Stomach smooth muscle (tissue), 2 donors: Measurements from ENCODE around the gene NMNAT3.

Experiments
- H3K27ac ChIP-seq: one replicate; pipeline ENCODE4 v1.7.0; 2013; ENCODE audit warnings: mild to moderate bottlenecking, low read length, inconsistent platforms
- H3K27me3 ChIP-seq, 2 donors: one replicate each; pipeline ENCODE4 v1.7.0; 2013; ENCODE audit warnings: low read length in 2 of 2; ENCODE audit not compliant: insufficient read depth in 2 of 2, control insufficient read depth in 1 of 2
- H3K36me3 ChIP-seq, 2 donors: one replicate each; pipeline ENCODE4 v1.7.0; 2013; ENCODE audit warnings: low read length in 2 of 2; ENCODE audit not compliant: control insufficient read depth in 2 of 2, insufficient read depth in 2 of 2
- H3K4me1 ChIP-seq: one replicate; pipeline ENCODE4 v1.7.0; 2013; ENCODE audit warnings: low read length; ENCODE audit not compliant: control insufficient read depth, insufficient read depth
- H3K4me3 ChIP-seq, 2 donors: one replicate each; pipeline ENCODE4 v1.7.0; 2013; ENCODE audit warnings: low read length in 2 of 2
- H3K9ac ChIP-seq, 2 donors: one replicate each; pipeline ENCODE4 v1.7.0; 2013; ENCODE audit warnings: low read length in 2 of 2, mild to moderate bottlenecking in 1 of 2
- H3K9me3 ChIP-seq, 2 donors: one replicate each; pipeline ENCODE4 v1.7.0; 2013; ENCODE audit warnings: low read length in 2 of 2; ENCODE audit not compliant: control insufficient read depth in 2 of 2
- donor health status: healthy.
- donor health status: Pancreatic carcinoma.

Gene NMNAT3

GRCh38 chr3:139675327-139675726 lies 2.4 kb downstream of the NMNAT3 start:
- Histone ChIP-seq H3K4me1 (peaks cover 19% of the 10 kb centered on the region), H3K27me3 (no peaks in the 10 kb centered on the region), H3K9ac (no peak overlapping the region), H3K4me3 (no peak overlapping the region), H3K27ac (no peak overlapping the region), H3K9me3 (no peaks in the 10 kb centered on the region), H3K36me3 (peaks cover 0 to 5% of the 10 kb centered on the region in 2 donors)

DNA sequence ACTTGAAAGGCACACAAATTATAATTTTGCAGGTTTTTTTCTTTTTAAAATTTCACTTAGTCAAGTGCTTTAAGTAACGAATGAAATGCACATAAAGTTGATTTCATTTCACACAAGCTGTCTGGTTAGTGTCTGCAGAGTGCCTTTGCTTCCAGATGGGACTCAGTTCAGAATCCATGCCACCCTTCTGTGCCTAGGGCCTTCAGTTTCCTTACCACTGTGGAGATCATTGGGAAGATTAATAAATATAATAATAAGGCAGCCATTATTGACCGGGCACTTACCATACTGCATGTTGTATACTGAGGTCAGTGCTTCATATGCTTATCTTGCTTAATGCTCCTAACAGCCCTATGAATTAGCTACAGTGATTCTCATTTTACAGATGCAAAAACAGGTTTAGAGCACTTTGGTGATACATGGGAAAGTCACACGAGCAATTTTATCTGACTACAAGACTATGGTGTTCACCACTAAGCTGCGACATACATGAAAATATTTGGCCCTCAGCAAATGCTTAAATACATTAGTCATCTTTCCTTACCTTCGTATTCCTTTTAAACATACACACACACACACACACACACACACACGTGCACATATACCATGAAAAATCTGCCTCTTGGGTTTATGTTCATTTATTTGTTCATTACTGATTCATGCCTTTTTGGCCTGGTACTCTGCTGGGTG lies 3.1 kb downstream of the NMNAT3 start:
- Histone ChIP-seq H3K27ac (no peak overlapping the region), H3K27me3 (no peaks in the 10 kb centered on the region), H3K4me1 (peaks cover 19% of the 10 kb centered on the region), H3K36me3 (peaks cover 0 to 5% of the 10 kb centered on the region in 2 donors), H3K4me3 (no peak overlapping the region), H3K9ac (no peak overlapping the region), H3K9me3 (no peaks in the 10 kb centered on the region)

GRCh38 chr3:139672884-139673283 lies 4.9 kb downstream of the NMNAT3 start:
- Histone ChIP-seq H3K27ac (no peak overlapping the region), H3K36me3 (peaks cover 0 to 5% of the 10 kb centered on the region in 2 donors), H3K4me3 (no peak overlapping the region), H3K4me1 (peaks cover 16% of the 10 kb centered on the region), H3K9ac (no peak overlapping the region), H3K9me3 (no peaks in the 10 kb centered on the region), H3K27me3 (no peaks in the 10 kb centered on the region)

GRCh38 chr3:139671863-139672646 lies 5.7 kb downstream of the NMNAT3 start:
- peaks cover 0 to 5% of the 10 kb centered on the region in 2 donors for H3K36me3 ChIP-seq
- H3K27me3 ChIP-seq: no peaks in the 10 kb centered on the region
- no peaks in the 10 kb centered on the region for H3K9me3 ChIP-seq
- no peak overlapping the region for H3K4me3 ChIP-seq
- H3K4me1 ChIP-seq: peaks cover 9% of the 10 kb centered on the region
- H3K9ac ChIP-seq: no peak overlapping the region
- no peak overlapping the region for H3K27ac ChIP-seq

DNA sequence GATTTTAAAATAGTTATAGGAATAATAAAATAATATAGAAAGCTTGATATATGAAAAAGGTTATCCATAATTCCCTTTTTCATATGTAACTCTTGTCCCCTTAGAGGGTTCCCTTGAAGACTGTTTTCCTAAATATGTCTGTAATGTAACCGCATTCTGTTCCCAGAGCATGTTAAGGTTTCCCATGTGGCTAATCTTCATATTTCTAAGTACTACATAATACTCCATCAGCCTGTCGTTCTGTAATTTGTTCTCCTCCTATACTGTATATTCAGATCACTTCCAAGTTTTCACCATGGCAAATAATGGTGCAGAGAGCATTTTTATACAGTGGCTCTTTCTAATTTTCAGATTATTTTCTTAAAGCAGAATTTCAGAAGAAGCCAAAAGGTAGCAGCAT lies 6.7 kb downstream of the NMNAT3 start:
- Histone ChIP-seq H3K27ac (no peak overlapping the region), H3K9me3 (no peaks in the 10 kb centered on the region), H3K4me1 (no peaks in the 10 kb centered on the region), H3K9ac (no peak overlapping the region), H3K27me3 (no peaks in the 10 kb centered on the region), H3K4me3 (no peak overlapping the region), H3K36me3 (peaks cover 0 to 5% of the 10 kb centered on the region in 2 donors)

DNA sequence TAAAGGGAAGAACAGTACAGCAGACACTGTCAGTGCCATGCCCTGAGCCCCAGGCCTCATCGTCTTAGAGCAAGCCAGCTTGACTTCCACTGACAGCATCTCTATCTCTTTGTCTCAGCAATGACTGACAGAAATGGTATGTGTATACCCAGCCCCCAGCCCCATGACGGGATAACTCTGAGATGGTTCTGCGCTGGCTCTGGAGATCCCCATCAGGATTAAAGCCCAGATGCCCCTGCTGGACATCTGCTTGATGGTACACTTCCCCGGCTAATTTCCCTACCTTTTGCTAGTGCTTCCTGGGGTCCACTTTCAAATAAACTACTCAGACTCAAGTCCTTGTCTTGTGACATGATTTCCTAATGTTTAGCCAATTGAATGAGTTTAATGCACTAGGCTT lies 7.6 kb downstream of the NMNAT3 start:
- Histone ChIP-seq H3K36me3 (peaks cover 0 to 5% of the 10 kb centered on the region in 2 donors), H3K27ac (no peak overlapping the region), H3K4me1 (no peaks in the 10 kb centered on the region)

GRCh38 chr3:139668332-139668731 lies 9.4 kb downstream of the NMNAT3 start:
- no peak overlapping the region for H3K27ac ChIP-seq
- no peaks in the 10 kb centered on the region for H3K27me3 ChIP-seq
- H3K4me3 ChIP-seq: no peak overlapping the region
- H3K36me3 ChIP-seq: peaks cover 0 to 5% of the 10 kb centered on the region in 2 donors
- no peak overlapping the region for H3K9ac ChIP-seq
- H3K9me3 ChIP-seq: no peaks in the 10 kb centered on the region
- no peaks in the 10 kb centered on the region for H3K4me1 ChIP-seq

More for the DNA sequence above, 7.6 kb downstream of the NMNAT3 start:
- H3K9ac ChIP-seq: no peak overlapping the region
- no peaks in the 10 kb centered on the region for H3K27me3 ChIP-seq
- no peak overlapping the region for H3K4me3 ChIP-seq
- no peaks in the 10 kb centered on the region for H3K9me3 ChIP-seq

GRCh38 chr3:139664958-139665357 lies 12.8 kb downstream of the NMNAT3 start:
- H3K36me3 ChIP-seq: no peaks in the 10 kb centered on the region
- H3K4me3 ChIP-seq: no peak overlapping the region
- H3K27ac ChIP-seq: no peak overlapping the region
- H3K4me1 ChIP-seq: no peaks in the 10 kb centered on the region
- H3K27me3 ChIP-seq: no peaks in the 10 kb centered on the region
- no peaks in the 10 kb centered on the region for H3K9me3 ChIP-seq
- H3K9ac ChIP-seq: no peak overlapping the region

- H3K27me3 ChIP-seq: no peaks in the 10 kb centered on the region
- no peak overlapping the region for H3K27ac ChIP-seq
- H3K4me1 ChIP-seq: no peaks in the 10 kb centered on the region
- H3K9me3 ChIP-seq: no peaks in the 10 kb centered on the region
- no peak overlapping the region for H3K4me3 ChIP-seq
- H3K36me3 ChIP-seq: no peaks in the 10 kb centered on the region
- no peak overlapping the region for H3K9ac ChIP-seq
Observed at GRCh38 chr3:139660269-139660668, 17.5 kb downstream of the NMNAT3 start.

GRCh38 chr3:139659511-139659910 lies 18.3 kb downstream of the NMNAT3 start:
- Histone ChIP-seq H3K9ac (no peak overlapping the region), H3K36me3 (no peaks in the 10 kb centered on the region), H3K4me1 (no peaks in the 10 kb centered on the region), H3K4me3 (no peak overlapping the region), H3K9me3 (no peaks in the 10 kb centered on the region), H3K27me3 (no peaks in the 10 kb centered on the region), H3K27ac (no peak overlapping the region)

- no peaks in the 10 kb centered on the region for H3K27me3 ChIP-seq
- H3K4me3 ChIP-seq: no peak overlapping the region
- H3K9me3 ChIP-seq: no peaks in the 10 kb centered on the region
- H3K27ac ChIP-seq: no peak overlapping the region
- no peaks in the 10 kb centered on the region for H3K4me1 ChIP-seq
- H3K36me3 ChIP-seq: no peaks in the 10 kb centered on the region
- H3K9ac ChIP-seq: no peak overlapping the region
Observed at GRCh38 chr3:139657936-139658335, 19.8 kb downstream of the NMNAT3 start.
